Loucy (cell line): ENCODE results near the gene SEMA4F.

Source experiments
- CTCF ChIP-seq: fragments of 200-600 bp; sonication (generic); conservative IDR thresholded peaks from 2 replicates; pipeline ENCODE4 v1.5.1; 2014; ENCODE audit warnings: mild to moderate bottlenecking, antibody characterized with exemption, low read length
- EZH2phosphoT487 ChIP-seq: fragments of 200-600 bp; IDR thresholded peaks from 2 replicates; pipeline ENCODE4 v1.6.1; 2018; ENCODE audit warnings: antibody characterized with exemption, mild to moderate bottlenecking, moderate library complexity, borderline replicate concordance

- TF ChIP-seq CTCF (no peak), EZH2phosphoT487 (no peak)
Observed at GRCh38 chr2:74682501-74682900, 28.5 kb downstream of the SEMA4F start.
